Lung (tissue), 12 donors: ENCODE results near the gene MAN1B1. TPM values are rescaled to one million over a fixed set of nuclear protein-coding genes. Genes with fewer than 3 reads are reported as not detected.
"Not testable (repeated sequence)": the region's sequence is repeated elsewhere in the genome, so short reads cannot be mapped to it uniquely, and the experiment has no call there.

Experiments
- ATAC-seq: fragments of 200-7000 bp; cut with Tn5 transposase; one replicate; pipeline ENCODE4 v1.9.1; 2020; ENCODE audit warnings: moderate number of reproducible peaks; ENCODE audit not compliant: insufficient read depth, low FRiP score
- DNase-seq, 3 donors: peaks; one replicate each; pipeline ENCODE4 v3.0.0-alpha.2; 2013 to 2017
- H3K27ac ChIP-seq, 2 donors: one replicate each; pipeline ENCODE4 v1.5.1; 2013; ENCODE audit warnings: mild to moderate bottlenecking in 2 of 2, moderate library complexity in 2 of 2, control low read depth in 1 of 2, inconsistent platforms in 1 of 2, low read depth in 1 of 2, low read length in 1 of 2
- H3K27me3 ChIP-seq, 3 donors: one replicate each; pipeline ENCODE4 v1.5.1; 2013; ENCODE audit warnings: low read length in 2 of 3; ENCODE audit not compliant: control insufficient read depth in 3 of 3, insufficient read depth in 3 of 3
- H3K36me3 ChIP-seq, 4 donors: one replicate each; pipeline ENCODE4 v1.5.1; 2013; ENCODE audit warnings: low read length in 4 of 4, mild to moderate bottlenecking in 1 of 4, moderate library complexity in 1 of 4; ENCODE audit not compliant: control insufficient read depth in 4 of 4, insufficient read depth in 4 of 4
- H3K4me1 ChIP-seq, 5 donors: one replicate each; pipeline ENCODE4 v1.5.1; 2013; ENCODE audit warnings: low read length in 5 of 5, mild to moderate bottlenecking in 2 of 5, moderate library complexity in 1 of 5; ENCODE audit not compliant: control insufficient read depth in 5 of 5, insufficient read depth in 5 of 5
- H3K4me3 ChIP-seq: one replicate; pipeline ENCODE4 v1.5.1; 2013; ENCODE audit warnings: mild to moderate bottlenecking, control low read depth, moderate library complexity
- H3K9ac ChIP-seq, 2 donors: one replicate each; pipeline ENCODE4 v1.5.1; 2013; ENCODE audit warnings: low read length in 2 of 2, control low read depth in 1 of 2; ENCODE audit not compliant: insufficient read depth in 1 of 2
- H3K9me3 ChIP-seq, 4 donors: one replicate each; pipeline ENCODE4 v1.5.1; 2013; ENCODE audit warnings: low read length in 3 of 4, mild to moderate bottlenecking in 1 of 4, moderate library complexity in 1 of 4; ENCODE audit not compliant: control insufficient read depth in 4 of 4, insufficient read depth in 3 of 4
- CTCF ChIP-seq: IDR thresholded peaks from 2 replicates; pipeline ENCODE4 v1.5.1; 2012; ENCODE audit warnings: mild to moderate bottlenecking; ENCODE audit errors: control extremely low read depth, extremely low read depth
- WGBS, 2 donors: extraction: QIAGEN DNeasy Blood & Tissue Kit; methylation state at CpG; one replicate each; pipeline ENCODE4 v1.1.7; 2013; 5-methylcytosine and 5-hydroxymethylcytosine counted together
- polyA plus RNA-seq, 2 donors: library from polyadenylated mRNA; stranded (reverse); fragments of 200-250 nt; gene quantifications; one replicate each; pipeline ENCODE4 v1.2.1, GENCODE V29; 2013
- total RNA-seq, 2 donors: library from RNA; depleted of rRNA in 1 of 2; stranded (reverse); fragments of >200 nt in 1 of 2; gene quantifications; one replicate each; pipeline ENCODE4 v1.2.1, GENCODE V29; 2014 to 2021
- donor health status: control.
- donor health status: control.
- donor health status: Bipolar disorder and iron deficiency.
- donor health status: healthy.
- donor health status: DM: yes; HTN: yes; CAD: no.

Gene MAN1B1
- total and polyA plus RNA-seq, 4 donors = 40.3 to 70.9 (median 56.8) TPM

- no peak for DNase-seq
- Histone ChIP-seq H3K4me3 (no peak overlapping the region), H3K27me3 (peaks cover 0 to 11% (median 10%) of the 10 kb centered on the region in 3 donors), H3K27ac (peak overlapping the region in 1 of 2 donors; percentile 46), H3K4me1 (peaks cover 0 to 11% (median 0%) of the 10 kb centered on the region in 5 donors), H3K9ac (no peak overlapping the region), H3K9me3 (no peaks in the 10 kb centered on the region), H3K36me3 (peaks cover 0 to 20% (median 0%) of the 10 kb centered on the region in 4 donors)
- 72 to 73% methylated on average over 6 of the region's 6 CpGs for WGBS, 2 donors
- no peak for ATAC-seq
- TF ChIP-seq CTCF = no peak
These were observed 29.3 kb downstream of the MAN1B1 start for GRCh38 chr9:137116027-137116507.

GRCh38 chr9:137116728-137117127 lies 29.9 kb downstream of the MAN1B1 start:
- no peak for TF ChIP-seq CTCF
- WGBS, 2 donors = 63 to 77% methylated on average over 17 of the region's 17 CpGs
- Histone ChIP-seq H3K4me3 (no peak overlapping the region), H3K4me1 (peaks cover 0 to 11% (median 0%) of the 10 kb centered on the region in 5 donors), H3K27me3 (peaks cover 0 to 11% (median 10%) of the 10 kb centered on the region in 3 donors), H3K9me3 (no peaks in the 10 kb centered on the region), H3K36me3 (peaks cover 0 to 16% (median 0%) of the 10 kb centered on the region in 4 donors), H3K9ac (no peak overlapping the region), H3K27ac (no peak overlapping the region)
- no peak for ATAC-seq
- no peak for DNase-seq

- Histone ChIP-seq H3K9ac (no peak overlapping the region), H3K36me3 (peaks cover 0 to 10% (median 0%) of the 10 kb centered on the region in 4 donors), H3K27me3 (peaks cover 0 to 11% (median 10%) of the 10 kb centered on the region in 3 donors), H3K4me1 (peaks cover 0 to 11% (median 0%) of the 10 kb centered on the region in 5 donors), H3K4me3 (no peak overlapping the region), H3K9me3 (no peaks in the 10 kb centered on the region), H3K27ac (no peak overlapping the region)
- no peak for TF ChIP-seq CTCF
- ATAC-seq (no peak), DNase-seq (no peak)
- WGBS, 2 donors = 87 to 88% methylated on average over 15 of the region's 15 CpGs
These were observed 30.5 kb downstream of the MAN1B1 start for GRCh38 chr9:137117269-137117731.

GRCh38 chr9:137118092-137118603 lies 31.4 kb downstream of the MAN1B1 start:
- H3K4me3 ChIP-seq, H3K36me3 ChIP-seq, H3K9me3 ChIP-seq, ATAC-seq, DNase-seq, H3K9ac ChIP-seq, H3K27ac ChIP-seq: not testable (repeated sequence)
- peaks cover 0 to 11% (median 0%) of the 10 kb centered on the region in 5 donors for H3K4me1 ChIP-seq
- H3K27me3 ChIP-seq = peaks cover 0 to 11% (median 10%) of the 10 kb centered on the region in 3 donors
- WGBS, 2 donors = 75 to 78% methylated on average over 11 to 12 of the region's 12 CpGs

GRCh38 chr9:137121927-137122795 lies 35.4 kb downstream of the MAN1B1 start:
- 74% methylated on average over 24 to 25 of the region's 25 CpGs for WGBS, 2 donors
- H3K36me3 ChIP-seq, H3K4me3 ChIP-seq, H3K27me3 ChIP-seq, H3K27ac ChIP-seq, H3K9me3 ChIP-seq, ATAC-seq, H3K4me1 ChIP-seq, H3K9ac ChIP-seq, DNase-seq: not testable (repeated sequence)
